ENCODE measurements around the gene CC2D1A. TPM values are rescaled to one million over a fixed set of nuclear protein-coding genes. Genes with fewer than 3 reads are reported as not detected.

CC2D1A gene
- total RNA-seq, 4 donors from 2014 or later = 29.3 to 36.4 (median 31.3) TPM

GRCh38 chr19:13929956-13930355 lies 24.0 kb downstream of the CC2D1A start:
- Histone ChIP-seq H3K4me1 (no peaks in the 10 kb centered on the region), H3K27me3 (no peaks in the 10 kb centered on the region), H3K9me3 (no peaks in the 10 kb centered on the region), H3K4me3 (replicated peaks in 1 of 3) (no peak overlapping the region), H3K36me3 (peaks cover 0 to 14% of the 10 kb centered on the region in 2 donors), H3K27ac (no peak overlapping the region)
- WGBS, 2 donors = 93 to 96% methylated on average over 11 of the region's 17 CpGs
- TF ChIP-seq POLR2A (IDR thresholded peaks at IDR 0.05) = no peak
- TF ChIP-seq, protein P1, sequence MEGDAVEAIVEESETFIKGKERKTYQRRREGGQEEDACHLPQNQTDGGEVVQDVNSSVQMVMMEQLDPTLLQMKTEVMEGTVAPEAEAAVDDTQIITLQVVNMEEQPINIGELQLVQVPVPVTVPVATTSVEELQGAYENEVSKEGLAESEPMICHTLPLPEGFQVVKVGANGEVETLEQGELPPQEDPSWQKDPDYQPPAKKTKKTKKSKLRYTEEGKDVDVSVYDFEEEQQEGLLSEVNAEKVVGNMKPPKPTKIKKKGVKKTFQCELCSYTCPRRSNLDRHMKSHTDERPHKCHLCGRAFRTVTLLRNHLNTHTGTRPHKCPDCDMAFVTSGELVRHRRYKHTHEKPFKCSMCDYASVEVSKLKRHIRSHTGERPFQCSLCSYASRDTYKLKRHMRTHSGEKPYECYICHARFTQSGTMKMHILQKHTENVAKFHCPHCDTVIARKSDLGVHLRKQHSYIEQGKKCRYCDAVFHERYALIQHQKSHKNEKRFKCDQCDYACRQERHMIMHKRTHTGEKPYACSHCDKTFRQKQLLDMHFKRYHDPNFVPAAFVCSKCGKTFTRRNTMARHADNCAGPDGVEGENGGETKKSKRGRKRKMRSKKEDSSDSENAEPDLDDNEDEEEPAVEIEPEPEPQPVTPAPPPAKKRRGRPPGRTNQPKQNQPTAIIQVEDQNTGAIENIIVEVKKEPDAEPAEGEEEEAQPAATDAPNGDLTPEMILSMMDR (IDR thresholded peaks at IDR 0.05) = no peak
- no peak for DNase-seq
- intact Hi-C loops (cut with DNase I) = no loop called here

DNA sequence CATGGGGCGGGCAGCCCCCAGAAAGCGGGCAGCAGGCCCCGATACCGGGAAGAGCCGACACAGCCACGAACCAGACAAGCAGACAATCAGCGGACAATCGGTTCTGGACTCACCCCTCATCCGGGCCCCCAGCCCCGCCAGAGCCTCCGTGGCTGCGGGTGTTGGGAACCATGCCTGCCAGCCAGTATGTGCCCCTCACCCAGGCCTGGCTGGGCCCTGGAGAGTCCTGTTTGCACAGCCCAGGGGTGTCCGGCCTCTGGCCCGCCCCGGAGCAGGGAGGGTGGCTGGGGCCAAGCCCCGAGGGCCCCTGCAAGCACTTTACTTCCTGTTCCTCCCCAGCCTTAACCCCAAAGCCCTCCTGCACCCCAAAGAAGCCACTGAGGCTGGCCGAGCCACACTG lies 24.4 kb downstream of the CC2D1A start:
- no peaks in the 10 kb centered on the region for H3K4me1 ChIP-seq
- peaks cover 0 to 14% of the 10 kb centered on the region in 2 donors for H3K36me3 ChIP-seq
- intact Hi-C loops (cut with DNase I) = no loop called here
- H3K27me3 ChIP-seq = peaks cover 1% of the 10 kb centered on the region
- no peak overlapping the region for H3K4me3 ChIP-seq (replicated peaks in 1 of 3)
- 94% methylated on average over 2 to 6 of the region's 17 CpGs for WGBS, 2 donors
- no peak overlapping the region for H3K27ac ChIP-seq
- no peak for DNase-seq
- H3K9me3 ChIP-seq = no peaks in the 10 kb centered on the region
- no peak for TF ChIP-seq POLR2A (IDR thresholded peaks at IDR 0.05)
- TF ChIP-seq, protein P1 (IDR thresholded peaks at IDR 0.05) = no peak

- TF ChIP-seq POLR2A (IDR thresholded peaks at IDR 0.05) = no peak
- TF ChIP-seq, protein P1 (IDR thresholded peaks at IDR 0.05) = no peak
- no peak overlapping the region for H3K27ac ChIP-seq
- H3K36me3 ChIP-seq = peaks cover 0 to 11% of the 10 kb centered on the region in 2 donors
- intact Hi-C loops (cut with DNase I) = no loop called here
- 88 to 94% methylated on average over 13 to 14 of the region's 30 CpGs for WGBS, 2 donors
- no peaks in the 10 kb centered on the region for H3K9me3 ChIP-seq
- H3K4me1 ChIP-seq = no peaks in the 10 kb centered on the region
- H3K4me3 ChIP-seq (replicated peaks in 1 of 3) = no peak overlapping the region
- peaks cover 8% of the 10 kb centered on the region for H3K27me3 ChIP-seq
- DNase-seq = no peak
Observed at GRCh38 chr19:13931391-13932148, 25.6 kb downstream of the CC2D1A start.

DNA sequence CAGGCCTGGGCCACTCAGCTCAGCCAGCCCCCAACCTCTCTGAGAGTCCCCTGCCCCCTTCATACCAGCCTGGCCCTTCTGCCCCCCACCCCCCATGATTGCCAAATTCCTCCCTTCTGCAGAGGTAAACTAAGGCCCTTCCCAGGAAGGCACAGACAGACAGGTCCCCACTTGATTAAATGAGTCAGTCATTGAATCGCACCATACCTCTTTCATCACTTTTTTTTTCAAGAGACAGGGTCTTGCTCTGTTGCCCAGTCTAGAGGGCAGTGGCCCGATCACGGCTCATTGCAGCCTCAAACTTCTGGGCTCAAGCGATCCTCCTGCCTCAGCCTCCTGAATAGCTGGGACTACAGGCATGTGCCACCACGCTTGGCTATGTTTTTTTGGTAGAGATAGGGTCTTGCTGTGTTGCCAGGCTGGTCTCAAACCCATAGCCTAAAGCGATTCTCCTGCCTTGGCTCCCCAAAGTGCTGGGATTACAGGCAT lies 26.2 kb downstream of the CC2D1A start:
- Histone ChIP-seq H3K4me3 (replicated peaks in 1 of 3) (no peak overlapping the region), H3K4me1 (no peaks in the 10 kb centered on the region), H3K27me3 (peaks cover 8% of the 10 kb centered on the region), H3K36me3 (peaks cover 0 to 6% of the 10 kb centered on the region in 2 donors), H3K9me3 (no peaks in the 10 kb centered on the region), H3K27ac (no peak overlapping the region)
- intact Hi-C loops (cut with DNase I) = no loop called here
- TF ChIP-seq, protein P1 (IDR thresholded peaks at IDR 0.05) = no peak
- TF ChIP-seq POLR2A (IDR thresholded peaks at IDR 0.05) = no peak
- WGBS, 2 donors = 92 to 95% methylated on average over 6 of the region's 6 CpGs
- DNase-seq = no peak

GRCh38 chr19:13932911-13933393 lies 27.0 kb downstream of the CC2D1A start:
- Histone ChIP-seq H3K4me1 (no peaks in the 10 kb centered on the region), H3K4me3 (replicated peaks in 1 of 3) (no peak overlapping the region), H3K27ac (no peak overlapping the region), H3K9me3 (no peaks in the 10 kb centered on the region), H3K27me3 (peaks cover 8% of the 10 kb centered on the region), H3K36me3 (peaks cover 0 to 4% of the 10 kb centered on the region in 2 donors)
- TF ChIP-seq, protein P1 (IDR thresholded peaks at IDR 0.05) = no peak
- TF ChIP-seq POLR2A (IDR thresholded peaks at IDR 0.05) = no peak
- 77 to 92% methylated on average over 3 to 32 of the region's 42 CpGs for WGBS, 2 donors
- DNase-seq = no peak
- intact Hi-C loops (cut with DNase I) = no loop called here
